SK-N-SH treated with all-trans-retinoic acid at 6 μM for 48 hours (cell line): ENCODE results near the gene CACNA2D3.

Source experiments
- ATAC-seq: fragments of 200-7000 bp; cut with Tn5 transposase; 3 replicates; pipeline ENCODE4 v1.9.1; 2020; ENCODE audit warnings: mild to moderate bottlenecking, moderate library complexity
- ARNTL ChIP-seq: fragments of 450-650 bp; formaldehyde crosslinking; IDR thresholded peaks from 2 replicates; pipeline ENCODE4 v1.5.0; 2020; ENCODE audit warnings: low read depth, mild to moderate bottlenecking, moderate library complexity, borderline replicate concordance
- BACH2 ChIP-seq: fragments of 250-450 bp; sonication (Bioruptor Pico); IDR thresholded peaks from 2 replicates; pipeline ENCODE4 v1.9.0; 2021; ENCODE audit warnings: mild to moderate bottlenecking, borderline replicate concordance
- CREB5 ChIP-seq: fragments of 250-450 bp; sonication (Bioruptor Pico); IDR thresholded peaks from 2 replicates; pipeline ENCODE4 v1.5.1; 2020; ENCODE audit warnings: low read depth, mild to moderate bottlenecking, moderate library complexity
- CSDC2 ChIP-seq: fragments of 250-450 bp; sonication (Bioruptor Pico); IDR thresholded peaks from 2 replicates; pipeline ENCODE4 v1.5.0; 2020; ENCODE audit warnings: mild to moderate bottlenecking, moderate library complexity
- ESRRG ChIP-seq: fragments of 250-450 bp; sonication (Bioruptor Pico); IDR thresholded peaks from 2 replicates; pipeline ENCODE4 v1.6.1; 2021; ENCODE audit warnings: mild to moderate bottlenecking
- GLIS3 ChIP-seq: fragments of 250-450 bp; sonication (Bioruptor Pico); IDR thresholded peaks from 2 replicates; pipeline ENCODE4 v1.5.0; 2020; ENCODE audit warnings: mild to moderate bottlenecking, moderate library complexity
- ISL1 ChIP-seq: fragments of 250-450 bp; sonication (Bioruptor Pico); IDR thresholded peaks from 2 replicates; pipeline ENCODE4 v2.1.2; 2022; ENCODE audit warnings: mild to moderate bottlenecking, moderate library complexity
- OSR1 ChIP-seq: fragments of 250-450 bp; sonication (Bioruptor Pico); IDR thresholded peaks from 2 replicates; pipeline ENCODE4 v1.8.0; 2022; ENCODE audit warnings: moderate library complexity, mild to moderate bottlenecking, inconsistent platforms
- RARB ChIP-seq: fragments of 250-450 bp; sonication (Bioruptor Pico); IDR thresholded peaks from 2 replicates; pipeline ENCODE4 v1.8.0; 2021; ENCODE audit warnings: mild to moderate bottlenecking, moderate library complexity
- SNAI2 ChIP-seq: fragments of 250-450 bp; sonication (Bioruptor Pico); IDR thresholded peaks from 2 replicates; pipeline ENCODE4 v1.5.0; 2020; ENCODE audit warnings: mild to moderate bottlenecking, moderate library complexity
- TCF4 ChIP-seq: fragments of 250-450 bp; sonication (Bioruptor Pico); IDR thresholded peaks from 2 replicates; pipeline ENCODE4 v1.8.0; 2021; ENCODE audit warnings: mild to moderate bottlenecking, moderate library complexity, borderline replicate concordance
- TOX ChIP-seq: fragments of 250-450 bp; sonication (Bioruptor Pico); IDR thresholded peaks from 2 replicates; pipeline ENCODE4 v1.8.0; 2021; ENCODE audit warnings: mild to moderate bottlenecking, moderate library complexity, borderline replicate concordance
- TSHZ2 ChIP-seq: fragments of 250-450 bp; sonication (Bioruptor Pico); IDR thresholded peaks from 2 replicates; pipeline ENCODE4 v1.5.0; 2020; ENCODE audit warnings: mild to moderate bottlenecking, moderate library complexity
- ZFP3 ChIP-seq: fragments of 250-450 bp; sonication (Bioruptor Pico); IDR thresholded peaks from 2 replicates; pipeline ENCODE4 v1.5.0; 2020; ENCODE audit warnings: mild to moderate bottlenecking, moderate library complexity
- ZFP30 ChIP-seq: fragments of 450-650 bp; formaldehyde crosslinking; IDR thresholded peaks from 2 replicates; pipeline ENCODE4 v1.5.0; 2022; ENCODE audit warnings: mild to moderate bottlenecking, moderate library complexity
- ZNF565 ChIP-seq: fragments of 450-650 bp; formaldehyde crosslinking; conservative IDR thresholded peaks from 2 replicates; pipeline ENCODE4 v1.5.0; 2020; ENCODE audit warnings: low read depth, mild to moderate bottlenecking, moderate library complexity
- ZNF70 ChIP-seq: fragments of 450-650 bp; formaldehyde crosslinking; IDR thresholded peaks from 2 replicates; pipeline ENCODE4 v1.5.0; 2020; ENCODE audit warnings: mild to moderate bottlenecking, moderate library complexity
- ZNF8 ChIP-seq: fragments of 450-650 bp; formaldehyde crosslinking; IDR thresholded peaks from 2 replicates; pipeline ENCODE4 v1.5.0; 2020; ENCODE audit warnings: mild to moderate bottlenecking, moderate library complexity
- TF ChIP-seq, protein P1 (sequence below): fragments of 250-450 bp; sonication (Bioruptor Pico); IDR thresholded peaks from 2 replicates; pipeline ENCODE4 v1.5.1; 2021; ENCODE audit warnings: mild to moderate bottlenecking, moderate library complexity
- TF ChIP-seq, protein P2 (sequence below): fragments of 250-450 bp; sonication (Bioruptor Pico); IDR thresholded peaks from 2 replicates; pipeline ENCODE4 v1.8.0; 2020; ENCODE audit warnings: mild to moderate bottlenecking, moderate library complexity, borderline replicate concordance

The CACNA2D3 gene

DNA sequence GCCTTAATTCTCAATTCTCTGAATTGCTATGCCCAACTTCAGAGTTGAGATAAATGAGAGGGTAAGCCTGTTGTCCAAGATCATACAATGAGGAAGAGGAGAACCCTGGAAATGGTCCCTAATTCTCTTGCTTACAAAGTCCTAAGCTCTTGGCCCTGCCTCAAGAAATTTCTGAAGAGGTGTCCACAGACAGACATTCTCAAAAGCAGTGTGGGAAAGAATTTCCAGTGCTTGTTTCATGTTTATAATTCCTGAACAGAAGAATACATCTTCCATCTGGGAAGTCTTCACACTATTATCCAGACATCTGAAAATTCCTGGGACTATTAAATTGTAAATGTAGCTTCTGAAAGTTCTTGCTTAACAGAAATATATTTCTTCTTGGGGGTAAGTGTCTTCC is 972.3 kb downstream of the CACNA2D3 start:
- no peak for TF ChIP-seq CREB5 (CRISPR knock-in tag)
- no peak for TF ChIP-seq GLIS3 (CRISPR knock-in tag)
- TF ChIP-seq TOX (CRISPR knock-in tag), result no peak
- TF ChIP-seq ZFP30 (CRISPR knock-in tag), result no peak
- TF ChIP-seq RARB, result no peak
- no peak for TF ChIP-seq ZFP3 (CRISPR knock-in tag)
- TF ChIP-seq TCF4 (CRISPR knock-in tag), result no peak
- no peak for TF ChIP-seq SNAI2 (CRISPR knock-in tag)
- TF ChIP-seq CSDC2 (CRISPR knock-in tag), result no peak
- no peak for TF ChIP-seq ISL1
- TF ChIP-seq ZNF8 (CRISPR knock-in tag), result no peak
- TF ChIP-seq BACH2 (CRISPR knock-in tag), result no peak
- no peak for TF ChIP-seq OSR1 (CRISPR knock-in tag)
- TF ChIP-seq ARNTL, result no peak
- TF ChIP-seq ESRRG (CRISPR knock-in tag), result no peak
- TF ChIP-seq, all 23 proteins: peak for 0
- ATAC-seq, result no peak

DNA sequence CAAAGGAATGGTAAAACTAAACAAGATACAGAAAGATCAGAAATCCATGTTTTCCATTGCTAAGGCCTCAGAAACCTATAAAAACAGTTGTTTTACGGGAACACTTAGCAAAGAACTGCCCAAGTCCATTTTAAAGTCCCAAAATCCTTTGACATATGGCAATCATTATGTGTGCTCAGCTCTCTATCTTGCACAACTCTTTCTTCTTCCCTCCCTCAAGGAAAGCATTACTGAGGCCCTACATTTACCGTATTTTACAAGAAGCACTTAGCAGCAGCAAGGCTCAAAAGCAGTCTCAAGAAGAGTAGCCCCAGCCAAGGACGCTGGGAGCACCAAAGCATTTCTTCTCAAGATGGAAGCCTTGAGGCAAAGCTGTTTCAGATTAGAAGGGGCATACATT is 975.1 kb downstream of the CACNA2D3 start:
- TF ChIP-seq TSHZ2 (no peak), ZFP30 (CRISPR knock-in tag) (no peak), TCF4 (CRISPR knock-in tag) (no peak), ESRRG (CRISPR knock-in tag) (no peak), ZNF8 (CRISPR knock-in tag) (no peak), ZFP3 (CRISPR knock-in tag) (no peak), ISL1 (no peak), ZNF70 (CRISPR knock-in tag) (no peak), GLIS3 (CRISPR knock-in tag) (no peak), CREB5 (CRISPR knock-in tag) (no peak)
- TF ChIP-seq, protein P1, sequence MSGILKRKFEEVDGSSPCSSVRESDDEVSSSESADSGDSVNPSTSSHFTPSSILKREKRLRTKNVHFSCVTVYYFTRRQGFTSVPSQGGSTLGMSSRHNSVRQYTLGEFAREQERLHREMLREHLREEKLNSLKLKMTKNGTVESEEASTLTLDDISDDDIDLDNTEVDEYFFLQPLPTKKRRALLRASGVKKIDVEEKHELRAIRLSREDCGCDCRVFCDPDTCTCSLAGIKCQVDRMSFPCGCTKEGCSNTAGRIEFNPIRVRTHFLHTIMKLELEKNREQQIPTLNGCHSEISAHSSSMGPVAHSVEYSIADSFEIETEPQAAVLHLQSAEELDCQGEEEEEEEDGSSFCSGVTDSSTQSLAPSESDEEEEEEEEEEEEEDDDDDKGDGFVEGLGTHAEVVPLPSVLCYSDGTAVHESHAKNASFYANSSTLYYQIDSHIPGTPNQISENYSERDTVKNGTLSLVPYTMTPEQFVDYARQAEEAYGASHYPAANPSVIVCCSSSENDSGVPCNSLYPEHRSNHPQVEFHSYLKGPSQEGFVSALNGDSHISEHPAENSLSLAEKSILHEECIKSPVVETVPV, result no peak
- TF ChIP-seq, all 23 proteins: peak for 0
- no peak for ATAC-seq

- TF ChIP-seq, protein P2, sequence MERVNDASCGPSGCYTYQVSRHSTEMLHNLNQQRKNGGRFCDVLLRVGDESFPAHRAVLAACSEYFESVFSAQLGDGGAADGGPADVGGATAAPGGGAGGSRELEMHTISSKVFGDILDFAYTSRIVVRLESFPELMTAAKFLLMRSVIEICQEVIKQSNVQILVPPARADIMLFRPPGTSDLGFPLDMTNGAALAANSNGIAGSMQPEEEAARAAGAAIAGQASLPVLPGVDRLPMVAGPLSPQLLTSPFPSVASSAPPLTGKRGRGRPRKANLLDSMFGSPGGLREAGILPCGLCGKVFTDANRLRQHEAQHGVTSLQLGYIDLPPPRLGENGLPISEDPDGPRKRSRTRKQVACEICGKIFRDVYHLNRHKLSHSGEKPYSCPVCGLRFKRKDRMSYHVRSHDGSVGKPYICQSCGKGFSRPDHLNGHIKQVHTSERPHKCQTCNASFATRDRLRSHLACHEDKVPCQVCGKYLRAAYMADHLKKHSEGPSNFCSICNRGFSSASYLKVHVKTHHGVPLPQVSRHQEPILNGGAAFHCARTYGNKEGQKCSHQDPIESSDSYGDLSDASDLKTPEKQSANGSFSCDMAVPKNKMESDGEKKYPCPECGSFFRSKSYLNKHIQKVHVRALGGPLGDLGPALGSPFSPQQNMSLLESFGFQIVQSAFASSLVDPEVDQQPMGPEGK (CRISPR knock-in tag), result no peak
- no peak for TF ChIP-seq ZNF565 (CRISPR knock-in tag)
- TF ChIP-seq SNAI2 (CRISPR knock-in tag), result no peak
- TF ChIP-seq ZNF70 (CRISPR knock-in tag), result no peak
- TF ChIP-seq ARNTL, result no peak
- TF ChIP-seq CREB5 (CRISPR knock-in tag), result no peak
- ATAC-seq, result no peak
Observed at GRCh38 chr3:55105647-55106046, 983.3 kb downstream of the CACNA2D3 start.
